Measurements from ENCODE around the gene SH3RF1.

DNA sequence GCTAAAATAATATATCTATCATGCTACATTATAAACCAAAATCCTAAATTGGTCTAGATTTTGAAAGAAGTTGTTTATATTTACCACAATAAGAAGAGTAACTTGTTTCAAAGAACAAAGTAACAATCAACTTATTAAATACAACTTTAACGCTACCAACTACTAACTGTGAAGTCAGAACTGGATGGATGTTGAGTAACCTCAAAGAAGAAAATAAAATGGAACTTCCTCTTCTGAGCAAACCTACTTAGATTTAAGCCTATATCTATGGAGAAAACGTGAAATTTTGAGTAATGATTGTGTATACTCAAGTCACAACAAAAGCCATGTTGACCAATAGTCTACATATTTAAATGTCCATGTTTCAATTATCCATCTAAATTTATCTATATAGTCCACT, 25.7 kb downstream of the SH3RF1 start:
- TF ChIP-seq, protein P1, sequence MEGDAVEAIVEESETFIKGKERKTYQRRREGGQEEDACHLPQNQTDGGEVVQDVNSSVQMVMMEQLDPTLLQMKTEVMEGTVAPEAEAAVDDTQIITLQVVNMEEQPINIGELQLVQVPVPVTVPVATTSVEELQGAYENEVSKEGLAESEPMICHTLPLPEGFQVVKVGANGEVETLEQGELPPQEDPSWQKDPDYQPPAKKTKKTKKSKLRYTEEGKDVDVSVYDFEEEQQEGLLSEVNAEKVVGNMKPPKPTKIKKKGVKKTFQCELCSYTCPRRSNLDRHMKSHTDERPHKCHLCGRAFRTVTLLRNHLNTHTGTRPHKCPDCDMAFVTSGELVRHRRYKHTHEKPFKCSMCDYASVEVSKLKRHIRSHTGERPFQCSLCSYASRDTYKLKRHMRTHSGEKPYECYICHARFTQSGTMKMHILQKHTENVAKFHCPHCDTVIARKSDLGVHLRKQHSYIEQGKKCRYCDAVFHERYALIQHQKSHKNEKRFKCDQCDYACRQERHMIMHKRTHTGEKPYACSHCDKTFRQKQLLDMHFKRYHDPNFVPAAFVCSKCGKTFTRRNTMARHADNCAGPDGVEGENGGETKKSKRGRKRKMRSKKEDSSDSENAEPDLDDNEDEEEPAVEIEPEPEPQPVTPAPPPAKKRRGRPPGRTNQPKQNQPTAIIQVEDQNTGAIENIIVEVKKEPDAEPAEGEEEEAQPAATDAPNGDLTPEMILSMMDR (IDR thresholded peaks at IDR 0.05) = no peak
- TF ChIP-seq POLR2A (IDR thresholded peaks at IDR 0.05) (no peak), POLR2AphosphoS5 (IDR thresholded peaks at IDR 0.05) (no peak)

Measured in sigmoid colon (tissue), 4 donors.